Uterus (tissue), 4 donors: ENCODE data around the gene NAXE. TPM values are rescaled to one million over a fixed set of nuclear protein-coding genes. Genes with fewer than 3 reads are reported as not detected.
"Not testable (repeated sequence)": the region's sequence is repeated elsewhere in the genome, so short reads cannot be mapped to it uniquely, and the experiment has no call there.

Source experiments
- DNase-seq, 2 donors: peaks; one replicate each; pipeline ENCODE4 v3.0.0-alpha.2; 2019 to 2020
- H3K27ac ChIP-seq, 2 donors: fragments of 200-600 bp; sonication (generic); 1 replicate in 1 of 2; 2 replicates in 1 of 2; pipeline ENCODE4 v1.5.1; 2016 to 2018
- H3K27me3 ChIP-seq, 2 donors: fragments of 200-600 bp; sonication (generic); one replicate each; pipeline ENCODE4 v1.5.1; 2018 to 2019; ENCODE audit warnings: control low read depth in 1 of 2
- H3K36me3 ChIP-seq, 2 donors: fragments of 200-600 bp; sonication (generic); one replicate each; pipeline ENCODE4 v1.5.1; 2019; ENCODE audit warnings: control low read depth in 1 of 2
- H3K4me1 ChIP-seq, 2 donors: fragments of 200-600 bp; sonication (generic); one replicate each; pipeline ENCODE4 v1.5.1; 2018 to 2019; ENCODE audit warnings: control low read depth in 1 of 2
- H3K4me3 ChIP-seq, 2 donors: fragments of 200-600 bp; sonication (generic); 1 replicate in 1 of 2; 2 replicates in 1 of 2; pipeline ENCODE4 v1.5.1; 2018 to 2019; ENCODE audit warnings: mild to moderate bottlenecking in 1 of 2
- H3K9me3 ChIP-seq, 2 donors: fragments of 200-600 bp; sonication (generic); one replicate each; pipeline ENCODE4 v1.5.1; 2019; ENCODE audit warnings: control low read depth in 1 of 2
- CTCF ChIP-seq, 4 experiments: fragments of 200-600 bp in 2 of 4; fragments of 450-650 bp in 2 of 4; sonication (generic) in 2 of 4; IDR thresholded peaks; one replicate each; pipeline ENCODE4 v1.5.1; 2016 to 2019; ENCODE audit warnings: antibody characterized with exemption in 4 of 4, mild to moderate bottlenecking in 2 of 4, moderate library complexity in 1 of 4
- POLR2A ChIP-seq, 2 donors: fragments of 450-650 bp; IDR thresholded peaks; one replicate each; pipeline ENCODE4 v1.6.1; 2016; ENCODE audit warnings: antibody characterized with exemption in 2 of 2, mild to moderate bottlenecking in 1 of 2, moderate library complexity in 1 of 2
- intact Hi-C: fragments of 100-400 bp; cut with DNase I; formaldehyde crosslinking; loops from one replicate; pipeline ENCODE4 v1.15.1; 2023; ENCODE audit warnings: low total_unique reads
- total RNA-seq, 4 donors: library from RNA; depleted of rRNA in 3 of 4; stranded (reverse); fragments of >200 nt in 3 of 4; gene quantifications; one replicate each; pipeline versions ENCODE4 v1.1.0 to v1.2.4, GENCODE V29; 2014 to 2023
- donor health status: DM: yes; HTN: yes; CAD: no.

NAXE gene
- total RNA-seq, 4 donors from 2014 or later, result 39.5 to 74.4 (median 52.2) TPM

GRCh38 chr1:156601892-156602291 lies 10.3 kb downstream of the NAXE start:
- intact Hi-C loops, result loop anchor here (10.0 kb wide), 1 partner anchor 147 kb away; no protein-coding TSS in a partner anchor
- Histone ChIP-seq H3K4me1 (peaks cover 0 to 11% of the 10 kb centered on the region in 2 donors), H3K27me3 (no peaks in the 10 kb centered on the region), H3K9me3 (no peaks in the 10 kb centered on the region), H3K4me3 (peak overlapping the region; percentile 54 to 86), H3K36me3 (no peaks in the 10 kb centered on the region), H3K27ac (peak overlapping the region; percentile 66 to 88)
- no peak for DNase-seq
- TF ChIP-seq POLR2A (IDR thresholded peaks at IDR 0.05) (no peak), CTCF (IDR thresholded peaks at IDR 0.05) (no peak)

DNA sequence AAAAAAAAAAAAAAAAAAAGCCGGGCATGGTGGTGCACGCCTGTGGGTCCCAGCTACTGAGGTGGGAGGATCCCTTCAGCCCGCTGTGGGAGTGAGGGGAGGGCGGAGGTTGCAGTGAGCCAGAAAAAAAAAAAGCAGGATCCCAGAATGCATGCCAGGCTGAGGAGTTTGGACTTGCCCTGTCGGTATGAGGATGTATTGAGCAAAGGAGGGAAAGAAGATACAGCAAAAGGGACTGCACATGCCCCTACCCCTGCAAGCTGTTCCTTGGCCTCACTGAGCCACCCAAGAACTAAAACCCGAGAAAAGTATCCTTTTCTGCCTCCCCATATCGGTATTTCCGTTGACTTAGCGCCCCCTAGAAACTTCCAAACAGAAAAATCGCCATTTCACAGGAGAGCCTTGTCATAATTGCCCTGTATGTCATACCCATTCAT lies 11.0 kb downstream of the NAXE start:
- Histone ChIP-seq H3K4me3 (no peak overlapping the region), H3K27ac (no peak overlapping the region)
- no peak for DNase-seq

DNA sequence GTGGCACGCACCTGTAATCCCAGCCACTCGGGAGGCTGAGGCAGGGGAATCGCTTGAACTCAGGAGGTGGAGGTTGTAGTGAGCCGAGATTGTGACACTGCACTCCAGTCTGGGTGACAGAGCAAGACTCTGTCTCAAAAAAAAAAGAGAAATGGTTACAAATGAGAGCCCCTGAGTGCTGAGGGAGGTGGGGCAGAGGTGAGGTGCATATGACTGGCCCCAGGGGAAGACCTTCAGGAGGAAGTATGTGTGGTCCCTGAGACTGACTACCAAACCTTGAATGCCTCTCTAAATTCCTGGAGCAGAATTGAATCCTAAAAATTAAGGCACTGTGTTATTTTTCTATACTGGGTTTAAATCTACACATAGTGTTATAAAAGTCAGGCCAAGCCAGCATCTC lies 15.8 kb downstream of the NAXE start:
- H3K4me1 ChIP-seq, H3K27ac ChIP-seq, DNase-seq, H3K36me3 ChIP-seq, H3K27me3 ChIP-seq, H3K4me3 ChIP-seq, H3K9me3 ChIP-seq: not testable (repeated sequence)
- intact Hi-C loops, result loop anchor here (10.0 kb wide), 1 partner anchor 153 kb away; no protein-coding TSS in a partner anchor

More for the DNA sequence above, 11.0 kb downstream of the NAXE start:
- peaks cover 0 to 11% of the 10 kb centered on the region in 2 donors for H3K4me1 ChIP-seq
- H3K36me3 ChIP-seq, result no peaks in the 10 kb centered on the region
- intact Hi-C loops, result loop anchor here (10.0 kb wide), 1 partner anchor 148 kb away; no protein-coding TSS in a partner anchor
- TF ChIP-seq POLR2A (IDR thresholded peaks at IDR 0.05) (no peak), CTCF (IDR thresholded peaks at IDR 0.05) (no peak)
- no peaks in the 10 kb centered on the region for H3K27me3 ChIP-seq
- H3K9me3 ChIP-seq, result no peaks in the 10 kb centered on the region

GRCh38 chr1:156608036-156608674 lies 16.6 kb downstream of the NAXE start:
- intact Hi-C loops, result loop anchor here (10.0 kb wide), 1 partner anchor 153 kb away; no protein-coding TSS in a partner anchor
- TF ChIP-seq POLR2A (IDR thresholded peaks at IDR 0.05) (no peak), CTCF (IDR thresholded peaks at IDR 0.05) (peak; percentile 81 to 90 (median 85))
- H3K27me3 ChIP-seq, result no peaks in the 10 kb centered on the region
- H3K4me3 ChIP-seq, result no peak overlapping the region
- no peak overlapping the region for H3K27ac ChIP-seq
- no peaks in the 10 kb centered on the region for H3K36me3 ChIP-seq
- H3K9me3 ChIP-seq, result no peaks in the 10 kb centered on the region
- DNase-seq, result peak; percentile 53 to 69
- H3K4me1 ChIP-seq, result no peaks in the 10 kb centered on the region

- no peak overlapping the region for H3K27ac ChIP-seq
- H3K4me1 ChIP-seq, result no peaks in the 10 kb centered on the region
- no peak for DNase-seq
- H3K27me3 ChIP-seq, result no peaks in the 10 kb centered on the region
- no peak for TF ChIP-seq POLR2A (IDR thresholded peaks at IDR 0.05)
- TF ChIP-seq CTCF (IDR thresholded peaks at IDR 0.05), result no peak
- no peaks in the 10 kb centered on the region for H3K9me3 ChIP-seq
- no peaks in the 10 kb centered on the region for H3K36me3 ChIP-seq
- no peak overlapping the region for H3K4me3 ChIP-seq
- intact Hi-C loops, result loop anchor here (10.0 kb wide), 1 partner anchor 154 kb away; no protein-coding TSS in a partner anchor
These were observed 17.4 kb downstream of the NAXE start for GRCh38 chr1:156608981-156609380.

- H3K27me3 ChIP-seq, H3K9me3 ChIP-seq, intact Hi-C loops, H3K4me1 ChIP-seq, H3K4me3 ChIP-seq, H3K36me3 ChIP-seq, DNase-seq, H3K27ac ChIP-seq: not testable (repeated sequence)
These were observed 18.5 kb downstream of the NAXE start for GRCh38 chr1:156610072-156610471.
